ENCODE data around the gene PQBP1. TPM values are rescaled to one million over a fixed set of nuclear protein-coding genes. Genes with fewer than 3 reads are reported as not detected.

PQBP1 gene
- total RNA-seq, 8 experiments from 2014 or later: 73.0 to 123 (median 99.1) TPM

DNA sequence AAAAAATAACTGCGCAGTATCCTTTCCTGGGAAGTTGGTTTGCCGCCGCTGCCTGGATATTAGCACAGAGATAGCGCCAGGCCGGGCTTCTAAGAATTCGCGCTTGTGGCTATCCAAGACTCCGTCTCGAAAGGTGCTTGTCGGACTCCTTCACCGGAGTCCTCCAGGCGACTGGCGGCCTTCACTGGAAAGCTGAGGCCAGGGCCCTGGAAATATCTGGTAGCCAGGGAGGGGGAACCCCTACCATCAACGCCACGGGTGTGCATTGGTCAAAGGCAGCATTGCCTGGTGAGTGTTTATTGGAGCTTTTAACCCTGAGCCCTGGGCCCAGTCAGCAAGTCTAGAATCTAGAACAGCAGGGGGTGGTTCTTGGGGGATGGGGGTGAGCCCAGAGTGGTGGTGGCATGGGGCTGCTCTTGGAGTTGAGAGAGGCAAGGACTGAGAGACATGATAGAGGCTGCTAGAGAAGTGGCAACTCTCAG, 21.7 kb downstream of the PQBP1 start:
- H3K27ac ChIP-seq: peak overlapping the region; percentile 54 to 70
- in situ Hi-C loops (cut with MboI; ENCODE audit: low pct_unique_long_range_greater_than_20kb in 2 of 9, low sequenced_read_pairs in 9 of 9, unreplicated experiment in 9 of 9): no loop called here
- H3K4me1 ChIP-seq (replicated peaks in 1 of 2): peaks cover 9 to 12% of the 10 kb centered on the region in 2 donors
- peak overlapping the region; percentile 56 to 68 (median 62) for H3K4me3 ChIP-seq
- peak; percentile 6 to 20 (median 12) for ATAC-seq (replicated peaks in 6 of 8)
- WGBS, 10 experiments: 0% methylated on average over 1 to 2 of the region's 15 CpGs; no CpG with 5 or more reads in 8 of the 10 experiments

DNA sequence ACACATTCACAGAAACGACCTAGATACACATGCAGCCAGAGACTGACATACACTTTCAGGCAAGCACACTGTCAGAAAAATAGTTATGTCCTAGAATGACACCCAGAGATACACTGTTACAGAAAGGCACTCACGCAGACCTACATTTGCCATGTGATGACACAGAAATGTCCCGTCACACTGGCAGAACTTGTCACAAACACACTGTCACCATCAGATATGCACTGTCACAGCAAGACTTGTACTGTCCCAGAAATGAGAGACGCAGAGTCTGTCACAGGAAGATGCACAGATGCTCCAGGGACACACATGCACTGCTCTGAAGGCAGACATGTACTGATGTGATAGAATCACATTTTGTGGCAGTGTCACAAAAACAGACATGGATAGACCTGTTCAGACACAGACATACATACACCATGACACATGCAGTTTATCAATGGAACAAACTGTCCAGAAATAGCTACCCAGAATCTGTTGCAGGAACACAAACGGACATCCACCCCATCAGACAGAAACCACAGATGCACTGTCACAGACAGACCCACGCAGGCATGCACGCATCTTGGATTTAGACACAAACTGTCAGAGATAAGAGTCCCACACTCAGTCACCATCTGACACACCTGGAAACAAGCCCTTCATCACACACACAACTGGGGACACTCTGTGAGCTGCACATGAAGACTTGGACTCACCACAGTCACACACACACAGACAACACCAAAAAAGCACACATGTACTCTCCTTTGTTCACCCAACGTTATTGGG, 22.4 kb downstream of the PQBP1 start:
- WGBS, 10 experiments: 20 to 50% methylated on average over 1 of the region's 8 CpGs; no CpG with 5 or more reads in 8 of the 10 experiments
- no peak for ATAC-seq (replicated peaks in 6 of 8)
- Histone ChIP-seq H3K27ac (no peak overlapping the region), H3K4me3 (peak overlapping the region in 2 of 5 donors; percentile 56 to 59), H3K4me1 (replicated peaks in 1 of 2) (peaks cover 9 to 12% of the 10 kb centered on the region in 2 donors)
- in situ Hi-C loops (cut with MboI; ENCODE audit: low pct_unique_long_range_greater_than_20kb in 2 of 9, low sequenced_read_pairs in 9 of 9, unreplicated experiment in 9 of 9): no loop called here

DNA sequence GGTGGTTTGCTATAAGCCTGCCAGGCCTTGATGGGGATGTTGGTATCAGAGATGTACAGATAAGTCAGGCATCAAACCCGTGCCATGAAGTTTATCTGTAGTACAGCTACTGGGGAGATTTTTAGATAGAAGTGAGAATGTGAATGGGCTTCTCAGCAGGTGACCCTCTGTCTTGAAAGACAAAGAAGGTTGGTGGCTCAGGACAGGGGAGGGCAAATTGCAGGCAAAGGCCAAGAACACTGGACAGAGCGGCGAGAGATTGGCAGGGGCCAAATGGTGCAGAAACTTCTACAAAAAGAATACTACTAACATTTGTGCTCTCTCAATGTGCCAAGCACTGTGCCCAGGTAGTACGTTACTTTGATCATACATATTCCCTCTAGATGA, 23.0 kb downstream of the PQBP1 start:
- no peak for ATAC-seq (replicated peaks in 6 of 8)
- in situ Hi-C loops (cut with MboI; ENCODE audit: low pct_unique_long_range_greater_than_20kb in 2 of 9, low sequenced_read_pairs in 9 of 9, unreplicated experiment in 9 of 9): no loop called here
- Histone ChIP-seq H3K27ac (no peak overlapping the region), H3K4me3 (no peak overlapping the region), H3K4me1 (replicated peaks in 1 of 2) (peaks cover 9 to 12% of the 10 kb centered on the region in 2 donors)
- 29 to 67% (median 60%) methylated on average over 1 to 4 of the region's 4 CpGs; no CpG with 5 or more reads in 7 of the 10 experiments for WGBS, 10 experiments

DNA sequence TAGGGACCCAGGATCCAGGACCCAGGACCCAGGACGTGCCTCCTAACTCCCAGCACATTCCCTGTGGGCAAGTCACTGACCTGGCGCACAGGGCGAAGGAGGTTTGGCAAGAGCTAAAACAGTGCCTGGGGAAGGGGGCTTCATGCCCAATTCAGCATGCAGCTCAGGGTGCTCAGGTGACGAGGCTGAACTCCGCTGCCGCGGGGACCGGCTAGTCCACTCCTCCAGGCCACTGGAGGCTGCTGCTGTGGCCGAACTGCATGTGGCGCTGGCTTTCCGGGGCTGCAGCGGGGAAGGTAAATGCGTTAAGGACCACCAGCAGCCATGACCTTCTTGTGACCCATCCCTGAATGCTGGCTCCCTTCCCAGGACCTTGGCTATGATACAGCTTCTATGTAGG, 26.0 kb downstream of the PQBP1 start:
- in situ Hi-C loops (cut with MboI; ENCODE audit: low pct_unique_long_range_greater_than_20kb in 2 of 9, low sequenced_read_pairs in 9 of 9, unreplicated experiment in 9 of 9): no loop called here
- Histone ChIP-seq H3K4me3 (no peak overlapping the region), H3K27ac (no peak overlapping the region), H3K4me1 (replicated peaks in 1 of 2) (peaks cover 6 to 11% of the 10 kb centered on the region in 2 donors)
- ATAC-seq (replicated peaks in 6 of 8): no peak
- 82% methylated on average over 4 of the region's 13 CpGs; no CpG with 5 or more reads in 9 of the 10 experiments for WGBS, 10 experiments

DNA sequence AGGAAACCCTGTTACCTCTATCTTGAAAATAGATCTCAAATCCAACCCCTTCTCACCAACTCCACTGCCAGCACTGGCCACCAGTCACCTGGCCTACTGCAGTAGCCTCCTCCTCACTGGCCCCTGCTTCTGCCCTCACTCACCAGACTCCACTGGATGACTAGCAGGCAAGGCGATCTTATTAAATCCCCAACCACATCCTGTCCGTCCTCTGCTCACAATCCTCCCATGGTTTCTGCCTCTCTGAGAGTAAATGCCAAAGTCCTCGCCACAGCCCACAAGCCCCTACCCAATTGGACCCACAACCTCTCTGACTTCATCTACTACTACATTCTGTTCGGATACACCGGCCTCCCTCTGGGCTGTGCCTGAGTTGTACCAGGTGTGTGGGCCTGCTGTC, 26.5 kb downstream of the PQBP1 start:
- Histone ChIP-seq H3K4me1 (replicated peaks in 1 of 2) (peaks cover 6 to 11% of the 10 kb centered on the region in 2 donors), H3K4me3 (no peak overlapping the region), H3K27ac (no peak overlapping the region)
- 60 to 67% methylated on average over 1 to 2 of the region's 5 CpGs; no CpG with 5 or more reads in 8 of the 10 experiments for WGBS, 10 experiments
- no peak for ATAC-seq (replicated peaks in 6 of 8)
- in situ Hi-C loops (cut with MboI; ENCODE audit: low pct_unique_long_range_greater_than_20kb in 2 of 9, low sequenced_read_pairs in 9 of 9, unreplicated experiment in 9 of 9): no loop called here

DNA sequence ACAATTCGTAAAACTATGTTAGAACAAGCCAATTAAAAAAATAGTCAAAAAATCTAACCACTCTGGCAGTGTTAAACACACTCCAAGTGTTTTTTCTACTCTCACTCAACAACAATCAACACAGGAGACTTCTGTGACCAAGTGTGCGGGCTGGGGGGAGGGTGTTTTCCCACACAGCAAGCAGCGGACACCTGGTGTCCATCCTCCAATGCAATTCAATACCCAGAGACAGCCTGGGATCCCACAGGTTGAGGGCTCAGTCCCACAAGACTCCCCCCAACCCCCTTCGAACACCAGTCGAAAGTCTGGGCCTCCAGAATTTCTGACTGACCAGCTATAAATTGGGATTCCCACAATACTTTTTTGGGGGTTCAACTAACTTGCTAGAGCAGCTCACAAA, 29.4 kb downstream of the PQBP1 start:
- 0 to 35% (median 20%) methylated on average over 1 to 5 of the region's 5 CpGs; no CpG with 5 or more reads in 5 of the 10 experiments for WGBS, 10 experiments
- peak in 1 of 8 experiments; percentile 73 for ATAC-seq (replicated peaks in 6 of 8)
- no peak overlapping the region for H3K27ac ChIP-seq
- no peak overlapping the region for H3K4me3 ChIP-seq
- H3K4me1 ChIP-seq (replicated peaks in 1 of 2): peaks cover 0 to 2% of the 10 kb centered on the region in 2 donors
- in situ Hi-C loops (cut with MboI; ENCODE audit: low pct_unique_long_range_greater_than_20kb in 2 of 9, low sequenced_read_pairs in 9 of 9, unreplicated experiment in 9 of 9): no loop called here

DNA sequence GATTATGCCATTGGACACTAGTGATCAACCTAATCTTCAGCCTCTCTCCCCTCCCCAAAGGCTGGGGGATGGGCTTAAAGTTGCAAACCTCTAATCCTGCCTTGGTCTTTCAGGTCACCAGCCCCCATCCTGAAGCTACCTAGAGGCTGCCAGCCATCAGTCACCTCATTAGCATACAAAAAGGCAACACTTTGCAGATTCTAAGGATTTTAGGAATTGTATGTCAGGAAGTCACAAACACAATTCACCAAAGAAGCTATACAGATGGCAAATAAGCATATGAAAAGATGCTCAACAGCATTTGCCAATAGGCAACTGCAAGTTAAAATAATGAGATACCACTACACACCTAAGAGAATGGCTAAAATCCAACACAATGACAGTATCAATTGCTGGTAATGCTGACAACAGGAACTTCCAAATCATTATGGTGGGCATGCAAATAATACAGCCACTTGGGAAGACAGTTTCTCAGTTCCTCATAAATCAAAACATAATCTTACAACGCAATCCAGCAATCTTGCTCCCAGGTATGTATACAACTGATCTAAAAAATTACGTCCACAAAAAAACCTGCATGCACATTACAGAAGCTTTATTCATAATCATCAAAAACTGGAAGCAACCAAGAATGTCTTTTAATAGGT, 30.1 kb downstream of the PQBP1 start:
- H3K27ac ChIP-seq: no peak overlapping the region
- no peak overlapping the region for H3K4me3 ChIP-seq
- ATAC-seq (replicated peaks in 6 of 8): no peak
- H3K4me1 ChIP-seq (replicated peaks in 1 of 2): peaks cover 0 to 2% of the 10 kb centered on the region in 2 donors
- 28 to 80% (median 36%) methylated on average over 1 to 2 of the region's 2 CpGs; no CpG with 5 or more reads in 4 of the 10 experiments for WGBS, 10 experiments
- in situ Hi-C loops (cut with MboI; ENCODE audit: low pct_unique_long_range_greater_than_20kb in 2 of 9, low sequenced_read_pairs in 9 of 9, unreplicated experiment in 9 of 9): no loop called here

DNA sequence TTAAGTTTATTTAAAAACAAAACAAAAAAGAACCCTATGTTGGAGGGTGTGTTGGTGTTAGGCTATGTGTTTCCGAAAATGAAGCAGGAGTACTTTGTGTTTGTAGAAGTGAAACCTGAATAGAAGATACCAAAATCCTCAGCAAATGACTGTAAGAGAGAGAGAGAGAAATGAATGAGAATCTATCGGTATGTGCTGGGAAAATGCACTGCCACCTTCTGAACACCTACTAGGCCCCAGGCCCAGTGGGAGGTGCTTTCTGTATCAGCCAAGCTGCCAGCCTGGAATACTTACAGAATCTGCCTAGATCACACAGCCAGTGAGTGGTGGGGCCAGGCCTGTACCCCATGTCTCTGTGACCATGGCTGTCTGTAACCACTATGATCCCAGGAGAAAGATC, 36.0 kb downstream of the PQBP1 start:
- Histone ChIP-seq H3K4me1 (replicated peaks in 1 of 2) (no peaks in the 10 kb centered on the region), H3K4me3 (no peak overlapping the region), H3K27ac (no peak overlapping the region)
- WGBS, 10 experiments: 29 to 100% (median 83%) methylated on average over 1 to 2 of the region's 2 CpGs; no CpG with 5 or more reads in 6 of the 10 experiments
- in situ Hi-C loops (cut with MboI; ENCODE audit: low pct_unique_long_range_greater_than_20kb in 2 of 9, low sequenced_read_pairs in 9 of 9, unreplicated experiment in 9 of 9): no loop called here
- ATAC-seq (replicated peaks in 6 of 8): no peak

DNA sequence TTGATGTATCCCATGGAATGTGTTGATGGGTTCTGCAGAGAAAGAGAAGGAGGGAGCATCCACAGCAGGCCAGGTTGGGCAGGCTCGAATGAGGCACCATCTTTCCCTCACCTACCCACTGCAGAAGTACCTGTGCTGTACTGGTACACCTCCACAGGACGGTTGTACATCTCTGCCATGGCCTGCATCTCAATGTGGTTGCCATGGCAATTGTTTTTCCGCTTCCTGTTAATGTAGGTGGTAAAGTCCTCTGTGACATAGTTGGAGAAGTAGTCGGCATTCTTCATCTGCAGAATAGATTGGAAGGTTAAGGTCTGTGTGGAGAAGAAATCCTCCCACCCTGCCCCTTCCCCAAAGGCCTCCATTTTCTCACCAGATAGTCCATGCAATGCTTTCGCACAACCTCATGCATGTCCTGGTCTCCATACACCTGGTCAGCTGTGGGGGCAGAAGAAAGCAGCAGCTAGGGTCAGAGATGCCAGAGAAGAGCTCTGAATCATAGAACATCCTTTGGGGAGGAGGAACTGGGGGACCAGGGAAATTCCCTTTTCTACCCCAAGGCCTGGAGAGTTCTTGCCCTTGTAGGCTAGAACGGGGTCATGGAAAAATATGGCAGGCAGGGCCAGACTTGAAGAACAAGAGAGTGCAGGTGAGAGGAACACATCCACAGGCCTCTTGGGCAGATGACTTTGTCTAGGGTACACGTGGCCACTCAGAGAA, 37.0 kb downstream of the PQBP1 start:
- in situ Hi-C loops (cut with MboI; ENCODE audit: low pct_unique_long_range_greater_than_20kb in 2 of 9, low sequenced_read_pairs in 9 of 9, unreplicated experiment in 9 of 9): no loop called here
- no peak overlapping the region for H3K27ac ChIP-seq
- no peak overlapping the region for H3K4me3 ChIP-seq
- WGBS, 10 experiments: 43 to 60% methylated on average over 3 to 6 of the region's 7 CpGs; no CpG with 5 or more reads in 8 of the 10 experiments
- no peak for ATAC-seq (replicated peaks in 6 of 8)
- no peaks in the 10 kb centered on the region for H3K4me1 ChIP-seq (replicated peaks in 1 of 2)

DNA sequence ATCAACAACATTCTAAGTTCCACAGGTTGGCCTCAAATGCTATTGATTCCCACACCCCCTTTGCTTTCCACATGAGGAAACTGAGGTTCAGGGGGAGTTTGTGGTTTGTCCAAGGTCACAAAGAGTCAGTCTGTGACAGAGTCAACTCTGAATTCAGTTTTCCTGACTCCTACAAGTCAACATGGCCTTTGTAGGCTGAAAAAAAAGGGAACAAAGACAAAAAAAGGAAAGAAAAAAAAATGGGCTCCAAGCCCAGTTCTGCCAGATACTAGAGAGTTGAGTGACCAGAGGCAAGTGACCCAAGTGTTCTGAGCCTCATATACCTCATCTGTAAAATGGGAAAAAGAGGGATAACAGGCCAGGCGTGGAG, 37.6 kb downstream of the PQBP1 start:
- no peak for ATAC-seq (replicated peaks in 6 of 8)
- in situ Hi-C loops (cut with MboI; ENCODE audit: low pct_unique_long_range_greater_than_20kb in 2 of 9, low sequenced_read_pairs in 9 of 9, unreplicated experiment in 9 of 9): no loop called here

DNA sequence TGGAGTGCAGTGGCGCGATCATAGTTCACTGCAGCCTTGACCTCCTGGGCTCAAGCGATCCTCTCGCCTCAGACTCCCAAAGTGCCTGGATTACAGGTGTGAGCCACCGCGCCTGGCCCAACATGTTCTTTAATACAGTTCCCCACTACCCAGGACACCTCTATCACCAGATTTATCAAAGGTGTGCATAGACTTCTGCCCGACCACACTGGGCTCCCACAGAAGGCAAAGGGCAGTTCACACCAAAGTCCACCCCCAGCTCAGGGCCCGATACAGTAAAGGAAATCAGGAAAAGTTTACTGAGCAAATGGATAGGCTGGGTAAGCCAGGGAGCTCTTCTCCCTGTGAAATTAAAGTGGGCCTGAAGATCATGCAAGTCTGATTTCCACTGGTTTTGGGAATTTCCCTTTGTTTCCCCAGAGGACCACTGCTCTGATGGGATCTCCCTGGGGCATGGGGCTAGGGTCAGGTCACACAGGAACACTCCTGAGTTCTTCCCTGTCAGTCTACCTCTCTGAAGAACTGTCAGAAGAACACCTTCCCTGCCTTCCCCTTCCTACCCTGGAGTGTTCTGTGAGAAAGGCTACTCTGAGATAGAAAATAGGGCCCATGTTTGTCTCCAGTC, 38.8 kb downstream of the PQBP1 start:
- no peak for ATAC-seq (replicated peaks in 6 of 8)
- in situ Hi-C loops (cut with MboI; ENCODE audit: low pct_unique_long_range_greater_than_20kb in 2 of 9, low sequenced_read_pairs in 9 of 9, unreplicated experiment in 9 of 9): no loop called here
- H3K4me3 ChIP-seq: no peak overlapping the region
- WGBS, 10 experiments: 69% methylated on average over 2 of the region's 8 CpGs; no CpG with 5 or more reads in 9 of the 10 experiments
- no peak overlapping the region for H3K27ac ChIP-seq
- no peaks in the 10 kb centered on the region for H3K4me1 ChIP-seq (replicated peaks in 1 of 2)

More for the DNA sequence above, 37.6 kb downstream of the PQBP1 start:
- H3K4me3 ChIP-seq: no peak overlapping the region
- no peak overlapping the region for H3K27ac ChIP-seq
- 20% methylated on average over 1 of the region's 1 CpG; no CpG with 5 or more reads in 9 of the 10 experiments for WGBS, 10 experiments
- H3K4me1 ChIP-seq (replicated peaks in 1 of 2): no peaks in the 10 kb centered on the region

DNA sequence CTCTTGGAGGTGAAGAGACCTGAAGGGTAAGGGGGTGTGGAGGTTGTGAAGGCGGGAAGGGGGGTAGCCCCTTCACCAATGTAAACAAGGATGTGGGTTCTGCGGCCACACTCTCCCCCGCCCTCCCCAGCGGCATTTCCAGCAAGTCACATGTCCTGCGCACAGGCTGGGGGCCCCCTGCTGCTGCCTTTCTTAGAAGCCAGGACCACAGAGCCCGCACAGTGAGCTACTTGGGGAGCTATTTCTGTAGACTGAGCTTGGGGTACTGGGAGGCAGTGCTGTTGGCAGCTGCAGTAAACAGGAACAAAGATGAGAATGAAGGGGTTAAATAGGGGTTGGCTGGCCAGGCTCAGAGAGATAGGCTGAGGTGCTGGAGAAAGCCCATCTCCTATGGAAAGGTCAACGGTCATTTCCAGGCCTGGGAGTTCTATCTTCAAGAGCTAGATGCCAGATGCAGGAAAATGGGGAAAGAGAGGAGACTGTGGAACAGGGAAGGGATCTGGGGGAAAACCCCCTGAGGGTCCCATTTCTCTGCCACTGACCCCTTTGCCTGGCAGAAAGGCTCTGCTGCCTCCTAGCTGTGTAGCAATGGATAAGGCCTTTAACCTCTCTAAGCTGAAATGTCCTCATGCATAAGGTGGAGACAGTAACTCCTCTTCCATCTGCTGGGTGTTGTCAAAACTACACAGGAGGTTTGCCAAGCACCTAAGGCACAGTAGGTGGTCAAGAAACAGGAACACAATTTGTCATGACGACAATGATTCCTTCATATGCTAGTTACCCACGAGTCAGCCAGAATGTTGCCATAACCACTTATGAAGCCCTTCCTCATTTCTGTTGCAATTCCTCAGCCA, 39.6 kb downstream of the PQBP1 start:
- WGBS, 10 experiments: 10 to 67% (median 25%) methylated on average over 1 to 4 of the region's 9 CpGs; no CpG with 5 or more reads in 7 of the 10 experiments
- Histone ChIP-seq H3K4me1 (replicated peaks in 1 of 2) (no peaks in the 10 kb centered on the region), H3K27ac (no peak overlapping the region), H3K4me3 (no peak overlapping the region)
- peak in 3 of 8 experiments; percentile 56 to 84 (median 59) for ATAC-seq (replicated peaks in 6 of 8)
- in situ Hi-C loops (cut with MboI; ENCODE audit: low pct_unique_long_range_greater_than_20kb in 2 of 9, low sequenced_read_pairs in 9 of 9, unreplicated experiment in 9 of 9): no loop called here
